Thoracic aorta (tissue), 2 donors: ENCODE results near the gene DSG1. TPM values are rescaled to one million over a fixed set of nuclear protein-coding genes. Genes with fewer than 3 reads are reported as not detected.

Experiments
- ATAC-seq: fragments of 150-250 bp; one replicate; pipeline ENCODE4 v1.8.0; 2017; ENCODE audit warnings: low read depth; ENCODE audit not compliant: insufficient number of reproducible peaks, low FRiP score
- DNase-seq: peaks from one replicate; pipeline ENCODE4 v3.0.0-alpha.2; 2020; ENCODE audit warnings: low spot score
- H3K27ac ChIP-seq, 2 donors: fragments of 200-600 bp; sonication (generic); 1 replicate in 1 of 2; 2 replicates in 1 of 2; pipeline ENCODE4 v1.5.1; 2016; ENCODE audit warnings: mild to moderate bottlenecking in 2 of 2, moderate library complexity in 2 of 2
- H3K27me3 ChIP-seq: fragments of 200-600 bp; sonication (generic); replicated peaks from 2 replicates; pipeline ENCODE4 v1.6.0; 2016; ENCODE audit warnings: mild to moderate bottlenecking; ENCODE audit not compliant: insufficient read depth
- H3K36me3 ChIP-seq: fragments of 200-600 bp; sonication (generic); one replicate; pipeline ENCODE4 v1.5.1; 2016
- H3K4me1 ChIP-seq, 2 donors: fragments of 200-600 bp; sonication (generic); 1 replicate in 1 of 2; 2 replicates in 1 of 2; pipeline versions ENCODE4 v1.5.1 to v1.6.0; 2016; ENCODE audit warnings: low read depth in 2 of 2, mild to moderate bottlenecking in 1 of 2; ENCODE audit not compliant: control insufficient read depth in 1 of 2
- H3K4me3 ChIP-seq: fragments of 200-600 bp; sonication (generic); 2 replicates; pipeline ENCODE4 v1.5.1; 2016; ENCODE audit warnings: mild to moderate bottlenecking
- H3K9me3 ChIP-seq: fragments of 200-600 bp; sonication (generic); 2 replicates; pipeline ENCODE4 v1.5.1; 2016
- CTCF ChIP-seq: fragments of 200-600 bp; sonication (generic); IDR thresholded peaks from one replicate; pipeline ENCODE4 v1.5.1; 2019; ENCODE audit warnings: antibody characterized with exemption
- total RNA-seq, 2 donors: library from RNA; depleted of rRNA; stranded (reverse); fragments of >200 nt; gene quantifications; one replicate each; pipeline versions ENCODE4 v1.1.0 to v1.2.3, GENCODE V29; 2016

DSG1 gene
- 1 to 10 TPM in 1 of 2 donors, not detected in 1; 1.1 TPM for total RNA-seq

GRCh38 chr18:31317860-31318259 is at the start of gene DSG1:
DSG1 (plus strand) TSS chr18:31318160; CDS start chr18:31318301, 141 bp downstream.
- H3K4me3 ChIP-seq, result no peak within 1 kb of the TSS
- no peaks in the 10 kb centered on the region for H3K36me3 ChIP-seq
- ATAC-seq (no peak), DNase-seq (no peak)
- no peaks in the 10 kb centered on the region for H3K4me1 ChIP-seq
- no peaks in the 10 kb centered on the region for H3K9me3 ChIP-seq
- no peak for TF ChIP-seq CTCF
- no peaks in the 10 kb centered on the region for H3K27me3 ChIP-seq
- H3K27ac ChIP-seq, result no peak within 1 kb of the TSS

GRCh38 chr18:31268985-31269406 is 49.0 kb upstream of the DSG1 start:
- DNase-seq, result no peak
- Histone ChIP-seq H3K27ac (no peak overlapping the region), H3K4me1 (no peaks in the 10 kb centered on the region), H3K27me3 (no peaks in the 10 kb centered on the region), H3K9me3 (no peaks in the 10 kb centered on the region), H3K36me3 (no peaks in the 10 kb centered on the region), H3K4me3 (no peak overlapping the region)
- no peak for ATAC-seq
- TF ChIP-seq CTCF, result no peak

- Histone ChIP-seq H3K27me3 (no peaks in the 10 kb centered on the region), H3K9me3 (no peaks in the 10 kb centered on the region), H3K27ac (no peak overlapping the region), H3K4me3 (no peak overlapping the region), H3K4me1 (no peaks in the 10 kb centered on the region), H3K36me3 (no peaks in the 10 kb centered on the region)
- DNase-seq (no peak), ATAC-seq (no peak)
- no peak for TF ChIP-seq CTCF
Measured at GRCh38 chr18:31269566-31269965, 48.4 kb upstream of the DSG1 start.

GRCh38 chr18:31270578-31270977 is 47.4 kb upstream of the DSG1 start:
- DNase-seq (no peak), ATAC-seq (no peak)
- H3K9me3 ChIP-seq, result no peaks in the 10 kb centered on the region
- no peaks in the 10 kb centered on the region for H3K4me1 ChIP-seq
- H3K27ac ChIP-seq, result no peak overlapping the region
- no peak for TF ChIP-seq CTCF
- no peaks in the 10 kb centered on the region for H3K27me3 ChIP-seq
- no peak overlapping the region for H3K4me3 ChIP-seq
- H3K36me3 ChIP-seq, result no peaks in the 10 kb centered on the region

- H3K36me3 ChIP-seq, result no peaks in the 10 kb centered on the region
- H3K27me3 ChIP-seq, result no peaks in the 10 kb centered on the region
- no peak for TF ChIP-seq CTCF
- H3K4me3 ChIP-seq, result no peak overlapping the region
- H3K9me3 ChIP-seq, result no peaks in the 10 kb centered on the region
- ATAC-seq (no peak), DNase-seq (no peak)
- H3K4me1 ChIP-seq, result no peaks in the 10 kb centered on the region
- no peak overlapping the region for H3K27ac ChIP-seq
Measured at GRCh38 chr18:31273812-31274527, 44.0 kb upstream of the DSG1 start.
